ENCODE measurements around the gene MFRP.

GRCh38 chr11:119309411-119309810 is 37.1 kb downstream of the MFRP start:
- TF ChIP-seq, protein P1, sequence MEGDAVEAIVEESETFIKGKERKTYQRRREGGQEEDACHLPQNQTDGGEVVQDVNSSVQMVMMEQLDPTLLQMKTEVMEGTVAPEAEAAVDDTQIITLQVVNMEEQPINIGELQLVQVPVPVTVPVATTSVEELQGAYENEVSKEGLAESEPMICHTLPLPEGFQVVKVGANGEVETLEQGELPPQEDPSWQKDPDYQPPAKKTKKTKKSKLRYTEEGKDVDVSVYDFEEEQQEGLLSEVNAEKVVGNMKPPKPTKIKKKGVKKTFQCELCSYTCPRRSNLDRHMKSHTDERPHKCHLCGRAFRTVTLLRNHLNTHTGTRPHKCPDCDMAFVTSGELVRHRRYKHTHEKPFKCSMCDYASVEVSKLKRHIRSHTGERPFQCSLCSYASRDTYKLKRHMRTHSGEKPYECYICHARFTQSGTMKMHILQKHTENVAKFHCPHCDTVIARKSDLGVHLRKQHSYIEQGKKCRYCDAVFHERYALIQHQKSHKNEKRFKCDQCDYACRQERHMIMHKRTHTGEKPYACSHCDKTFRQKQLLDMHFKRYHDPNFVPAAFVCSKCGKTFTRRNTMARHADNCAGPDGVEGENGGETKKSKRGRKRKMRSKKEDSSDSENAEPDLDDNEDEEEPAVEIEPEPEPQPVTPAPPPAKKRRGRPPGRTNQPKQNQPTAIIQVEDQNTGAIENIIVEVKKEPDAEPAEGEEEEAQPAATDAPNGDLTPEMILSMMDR (IDR thresholded peaks at IDR 0.05) = no peak
- TF ChIP-seq POLR2A (IDR thresholded peaks at IDR 0.05) (no peak), EP300 (IDR thresholded peaks at IDR 0.05) (no peak)

All from ovary (tissue), 3 donors.